ENCODE data around the gene COQ8B. TPM values are rescaled to one million over a fixed set of nuclear protein-coding genes. Genes with fewer than 3 reads are reported as not detected.

The COQ8B gene
- total and polyA plus RNA-seq, 2 experiments from 2014 or later = 82.5 to 90.6 TPM

DNA sequence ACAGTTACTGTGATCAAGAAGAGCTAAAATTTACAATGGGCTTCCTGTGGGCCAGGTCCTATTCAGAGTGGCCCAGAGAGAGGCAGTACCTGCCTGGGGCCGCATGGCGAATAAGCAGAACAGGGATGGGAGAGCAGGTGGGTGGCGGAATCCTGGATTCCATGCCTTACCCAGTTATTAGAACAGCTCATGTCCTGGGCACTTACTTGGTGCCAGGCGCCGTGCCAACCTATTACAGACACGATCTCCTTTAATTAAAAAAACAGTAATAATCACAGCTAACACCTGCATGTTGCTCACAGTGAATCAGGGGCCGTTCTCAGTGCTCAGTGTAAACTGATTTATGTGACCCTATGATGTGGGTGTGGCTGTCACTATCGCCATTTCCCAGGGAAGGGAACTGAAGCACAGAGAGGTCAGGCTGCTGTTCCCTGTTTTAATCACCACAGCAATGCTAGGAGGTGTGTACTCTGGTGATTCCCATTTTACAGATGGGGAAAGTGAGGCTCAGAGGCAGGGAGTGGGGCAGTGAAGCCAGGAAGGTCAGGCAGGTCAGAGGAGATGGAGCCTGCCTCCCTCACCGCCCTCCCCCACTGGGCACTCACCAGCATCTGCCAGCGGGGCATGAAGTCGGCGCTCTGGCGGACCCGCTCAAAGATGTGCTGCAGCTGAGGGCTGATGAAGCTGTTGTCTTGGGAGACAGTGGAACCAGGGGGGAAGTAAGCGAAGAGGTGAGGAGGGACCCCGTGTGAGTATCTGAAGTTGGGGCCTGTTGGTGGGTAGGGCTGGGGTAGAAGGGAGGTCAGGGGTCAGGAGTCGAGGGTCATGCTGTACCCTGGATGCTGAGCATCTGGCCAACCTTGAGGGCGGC, 12.0 kb downstream of the COQ8B start:
- Histone ChIP-seq H3K4me1 (ENCODE audit: low read depth) (no peaks in the 10 kb centered on the region), H3K27ac (no peak overlapping the region), H3K36me3 (peaks cover 44% of the 10 kb centered on the region), H3K4me3 (no peak overlapping the region), H3K27me3 (no peaks in the 10 kb centered on the region), H3K9me3 (ENCODE audit: low read depth) (no peaks in the 10 kb centered on the region)
- TF ChIP-seq, protein P1, sequence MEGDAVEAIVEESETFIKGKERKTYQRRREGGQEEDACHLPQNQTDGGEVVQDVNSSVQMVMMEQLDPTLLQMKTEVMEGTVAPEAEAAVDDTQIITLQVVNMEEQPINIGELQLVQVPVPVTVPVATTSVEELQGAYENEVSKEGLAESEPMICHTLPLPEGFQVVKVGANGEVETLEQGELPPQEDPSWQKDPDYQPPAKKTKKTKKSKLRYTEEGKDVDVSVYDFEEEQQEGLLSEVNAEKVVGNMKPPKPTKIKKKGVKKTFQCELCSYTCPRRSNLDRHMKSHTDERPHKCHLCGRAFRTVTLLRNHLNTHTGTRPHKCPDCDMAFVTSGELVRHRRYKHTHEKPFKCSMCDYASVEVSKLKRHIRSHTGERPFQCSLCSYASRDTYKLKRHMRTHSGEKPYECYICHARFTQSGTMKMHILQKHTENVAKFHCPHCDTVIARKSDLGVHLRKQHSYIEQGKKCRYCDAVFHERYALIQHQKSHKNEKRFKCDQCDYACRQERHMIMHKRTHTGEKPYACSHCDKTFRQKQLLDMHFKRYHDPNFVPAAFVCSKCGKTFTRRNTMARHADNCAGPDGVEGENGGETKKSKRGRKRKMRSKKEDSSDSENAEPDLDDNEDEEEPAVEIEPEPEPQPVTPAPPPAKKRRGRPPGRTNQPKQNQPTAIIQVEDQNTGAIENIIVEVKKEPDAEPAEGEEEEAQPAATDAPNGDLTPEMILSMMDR (IDR thresholded peaks at IDR 0.05; ENCODE audit: low read depth, low read length) = no peak
- DNase-seq (ENCODE audit: low read depth in 1 of 2, low spot score in 1 of 2) = no peak

- Histone ChIP-seq H3K9me3 (ENCODE audit: low read depth) (no peaks in the 10 kb centered on the region), H3K36me3 (peaks cover 31% of the 10 kb centered on the region), H3K4me3 (no peak overlapping the region), H3K27me3 (no peaks in the 10 kb centered on the region), H3K4me1 (ENCODE audit: low read depth) (no peaks in the 10 kb centered on the region), H3K27ac (peak overlapping the region; percentile 16)
- TF ChIP-seq, protein P1 (IDR thresholded peaks at IDR 0.05; ENCODE audit: low read depth, low read length) = no peak
- DNase-seq (ENCODE audit: low read depth in 1 of 2, low spot score in 1 of 2) = no peak
Measured at GRCh38 chr19:40703029-40703755, 13.5 kb downstream of the COQ8B start.

- H3K9me3 ChIP-seq (ENCODE audit: low read depth) = no peaks in the 10 kb centered on the region
- peak; percentile 45 to 68 for DNase-seq (ENCODE audit: low read depth in 1 of 2, low spot score in 1 of 2)
- TF ChIP-seq, protein P1 (IDR thresholded peaks at IDR 0.05; ENCODE audit: low read depth, low read length) = peak; percentile 47
- H3K36me3 ChIP-seq = peaks cover 26% of the 10 kb centered on the region
- H3K4me1 ChIP-seq (ENCODE audit: low read depth) = no peaks in the 10 kb centered on the region
- H3K27me3 ChIP-seq = no peaks in the 10 kb centered on the region
- peak overlapping the region; percentile 16 for H3K27ac ChIP-seq
- no peak overlapping the region for H3K4me3 ChIP-seq
Measured at GRCh38 chr19:40702337-40703012, 14.2 kb downstream of the COQ8B start.

DNA sequence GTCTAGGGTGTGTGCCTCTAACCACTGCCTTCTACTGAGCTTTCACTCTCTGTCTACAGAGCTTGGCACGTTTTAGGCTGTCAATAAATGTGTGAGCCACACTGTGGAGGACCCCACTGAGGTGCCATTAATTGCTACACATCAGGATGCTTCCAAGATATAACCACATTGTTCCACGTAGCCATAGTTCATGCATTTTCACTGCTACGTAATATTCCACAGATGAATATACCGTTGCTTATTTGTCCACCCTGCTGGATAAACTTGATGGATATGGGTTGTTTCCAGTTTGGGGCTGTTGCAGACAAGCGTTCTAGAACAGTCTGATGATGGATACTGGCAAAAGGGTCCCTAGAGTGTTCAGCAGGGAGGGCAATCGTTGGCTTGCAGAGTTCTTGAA, 14.9 kb downstream of the COQ8B start:
- no peak for DNase-seq (ENCODE audit: low read depth in 1 of 2, low spot score in 1 of 2)
- TF ChIP-seq, protein P1 (IDR thresholded peaks at IDR 0.05; ENCODE audit: low read depth, low read length) = no peak
- Histone ChIP-seq H3K4me3 (no peak overlapping the region), H3K27ac (no peak overlapping the region), H3K27me3 (no peaks in the 10 kb centered on the region), H3K36me3 (peaks cover 26% of the 10 kb centered on the region), H3K4me1 (ENCODE audit: low read depth) (no peaks in the 10 kb centered on the region), H3K9me3 (ENCODE audit: low read depth) (no peaks in the 10 kb centered on the region)

GRCh38 chr19:40700083-40700482, 16.6 kb downstream of the COQ8B start:
- TF ChIP-seq, protein P1 (IDR thresholded peaks at IDR 0.05; ENCODE audit: low read depth, low read length) = no peak
- peaks cover 22% of the 10 kb centered on the region for H3K36me3 ChIP-seq
- H3K4me3 ChIP-seq = no peak overlapping the region
- H3K4me1 ChIP-seq (ENCODE audit: low read depth) = no peaks in the 10 kb centered on the region
- DNase-seq (ENCODE audit: low read depth in 1 of 2, low spot score in 1 of 2) = no peak
- H3K27ac ChIP-seq = no peak overlapping the region
- no peaks in the 10 kb centered on the region for H3K27me3 ChIP-seq
- no peaks in the 10 kb centered on the region for H3K9me3 ChIP-seq (ENCODE audit: low read depth)

All from cardiac muscle cell (in vitro differentiated cells and primary cell).